ENCODE data around the gene ARHGAP32. TPM values are rescaled to one million over a fixed set of nuclear protein-coding genes. Genes with fewer than 3 reads are reported as not detected.

Gene ARHGAP32
- total RNA-seq, 1 donor from 2014 or later, result 38.4 TPM

DNA sequence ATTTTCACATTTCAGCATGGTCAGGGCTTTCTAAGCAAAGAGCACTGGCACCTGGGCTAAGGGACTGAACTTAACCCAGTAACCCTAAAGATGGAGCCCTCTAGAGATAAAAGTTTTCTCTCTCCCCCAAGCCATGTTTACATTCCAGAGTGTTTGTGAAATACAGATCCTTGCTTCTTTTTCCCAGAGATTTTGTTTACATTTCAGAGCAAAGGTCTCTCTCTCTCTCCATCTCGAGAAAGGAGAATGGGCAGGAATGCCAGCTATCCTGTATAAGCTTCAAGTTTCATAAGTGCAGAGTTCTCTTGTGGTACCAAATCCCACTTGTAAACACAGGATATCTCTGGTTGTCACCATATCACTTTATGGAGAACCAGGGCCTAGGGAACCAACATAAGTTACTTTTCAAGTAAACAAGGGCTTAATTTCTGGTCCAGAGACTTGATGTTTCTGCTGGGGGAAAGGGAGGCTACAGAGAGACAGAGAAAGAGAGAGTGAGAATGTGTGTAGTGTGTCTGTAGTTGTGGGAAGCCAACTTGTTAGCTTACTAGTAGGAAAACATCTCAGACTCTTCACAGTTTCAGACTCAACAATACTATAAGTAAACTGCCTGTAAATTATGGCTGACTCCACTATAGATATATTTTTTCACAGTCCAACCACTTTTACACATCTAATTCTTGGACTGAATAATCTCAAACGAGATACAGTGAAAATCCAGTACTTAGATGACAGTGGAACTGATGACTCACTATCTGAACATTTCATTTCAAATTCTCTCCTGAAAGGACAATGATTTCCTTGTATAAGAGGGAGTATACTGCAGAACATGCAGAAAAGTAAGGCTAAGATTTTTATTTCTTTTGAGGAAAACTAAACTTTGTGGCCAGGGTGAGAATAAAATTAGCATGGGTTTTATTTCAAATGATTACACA, 76.2 kb downstream of the ARHGAP32 start:
- Mint-ChIP-seq H3K4me3 (no peak overlapping the region), H3K9me3 (peaks cover 4% of the 10 kb centered on the region), H3K27me3 (ENCODE audit: low read depth) (no peaks in the 10 kb centered on the region), H3K27ac (ENCODE audit: unreplicated experiment) (peak overlapping the region; percentile 41), H3K36me3 (ENCODE audit: low read depth) (peaks cover 17% of the 10 kb centered on the region), H3K4me1 (peaks cover 28% of the 10 kb centered on the region)
- TF ChIP-seq, protein P1, sequence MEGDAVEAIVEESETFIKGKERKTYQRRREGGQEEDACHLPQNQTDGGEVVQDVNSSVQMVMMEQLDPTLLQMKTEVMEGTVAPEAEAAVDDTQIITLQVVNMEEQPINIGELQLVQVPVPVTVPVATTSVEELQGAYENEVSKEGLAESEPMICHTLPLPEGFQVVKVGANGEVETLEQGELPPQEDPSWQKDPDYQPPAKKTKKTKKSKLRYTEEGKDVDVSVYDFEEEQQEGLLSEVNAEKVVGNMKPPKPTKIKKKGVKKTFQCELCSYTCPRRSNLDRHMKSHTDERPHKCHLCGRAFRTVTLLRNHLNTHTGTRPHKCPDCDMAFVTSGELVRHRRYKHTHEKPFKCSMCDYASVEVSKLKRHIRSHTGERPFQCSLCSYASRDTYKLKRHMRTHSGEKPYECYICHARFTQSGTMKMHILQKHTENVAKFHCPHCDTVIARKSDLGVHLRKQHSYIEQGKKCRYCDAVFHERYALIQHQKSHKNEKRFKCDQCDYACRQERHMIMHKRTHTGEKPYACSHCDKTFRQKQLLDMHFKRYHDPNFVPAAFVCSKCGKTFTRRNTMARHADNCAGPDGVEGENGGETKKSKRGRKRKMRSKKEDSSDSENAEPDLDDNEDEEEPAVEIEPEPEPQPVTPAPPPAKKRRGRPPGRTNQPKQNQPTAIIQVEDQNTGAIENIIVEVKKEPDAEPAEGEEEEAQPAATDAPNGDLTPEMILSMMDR (conservative IDR thresholded peaks at IDR 0.05), result no peak
- DNase-seq (ENCODE audit: low read depth, low spot score), result no peak

DNA sequence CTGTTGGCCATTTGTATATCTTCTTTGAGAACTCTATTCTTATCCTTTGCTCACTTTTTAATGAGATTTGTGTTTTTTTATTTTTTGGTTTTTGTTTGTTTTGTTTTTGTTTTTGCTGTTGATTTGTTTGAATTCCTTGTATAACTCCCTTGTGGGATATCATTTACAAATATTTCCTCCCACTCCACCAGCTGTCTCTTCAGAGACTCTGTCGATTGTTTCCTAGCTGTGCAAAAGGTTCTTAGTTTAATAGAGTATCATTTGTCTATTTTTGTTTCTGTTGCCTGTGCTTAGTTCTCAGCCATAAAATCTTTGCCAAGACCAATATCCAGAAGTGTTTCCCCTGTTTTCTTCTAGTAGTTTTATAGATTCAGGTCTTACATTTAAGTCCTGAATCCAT, 82.4 kb downstream of the ARHGAP32 start:
- TF ChIP-seq, protein P1 (conservative IDR thresholded peaks at IDR 0.05), result no peak
- peaks cover 26% of the 10 kb centered on the region for H3K9me3 Mint-ChIP-seq
- H3K36me3 Mint-ChIP-seq (ENCODE audit: low read depth), result peaks cover 61% of the 10 kb centered on the region
- peaks cover under 1% of the 10 kb centered on the region for H3K4me1 Mint-ChIP-seq
- no peaks in the 10 kb centered on the region for H3K27me3 Mint-ChIP-seq (ENCODE audit: low read depth)
- no peak for DNase-seq (ENCODE audit: low read depth, low spot score)
- H3K27ac Mint-ChIP-seq (ENCODE audit: unreplicated experiment), result no peak overlapping the region
- H3K4me3 Mint-ChIP-seq, result no peak overlapping the region

DNA sequence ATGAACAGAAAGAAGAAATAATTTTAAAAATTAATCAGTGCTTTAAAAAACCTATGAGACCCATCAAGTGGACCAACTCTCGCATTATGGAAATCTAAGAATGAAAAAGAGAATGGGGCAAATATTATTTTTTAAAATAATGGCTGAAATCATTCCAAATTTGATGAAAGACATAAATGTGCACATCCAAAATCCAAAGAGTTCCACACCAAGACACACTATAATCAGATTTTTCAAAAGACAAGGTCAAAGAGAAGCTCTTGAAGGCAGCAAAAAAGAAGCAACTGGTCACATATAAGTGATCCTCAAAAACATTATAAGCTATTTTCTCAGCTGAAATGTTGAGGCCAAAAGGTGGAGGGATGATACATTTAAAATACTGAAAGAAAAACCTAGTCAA, 85.3 kb downstream of the ARHGAP32 start:
- DNase-seq (ENCODE audit: low read depth, low spot score), result no peak
- H3K4me1 Mint-ChIP-seq, result peaks cover 6% of the 10 kb centered on the region
- H3K36me3 Mint-ChIP-seq (ENCODE audit: low read depth), result peaks cover 68% of the 10 kb centered on the region
- peaks cover 28% of the 10 kb centered on the region for H3K9me3 Mint-ChIP-seq
- TF ChIP-seq, protein P1 (conservative IDR thresholded peaks at IDR 0.05), result no peak
- no peaks in the 10 kb centered on the region for H3K27me3 Mint-ChIP-seq (ENCODE audit: low read depth)
- H3K4me3 Mint-ChIP-seq, result no peak overlapping the region
- no peak overlapping the region for H3K27ac Mint-ChIP-seq (ENCODE audit: unreplicated experiment)

DNA sequence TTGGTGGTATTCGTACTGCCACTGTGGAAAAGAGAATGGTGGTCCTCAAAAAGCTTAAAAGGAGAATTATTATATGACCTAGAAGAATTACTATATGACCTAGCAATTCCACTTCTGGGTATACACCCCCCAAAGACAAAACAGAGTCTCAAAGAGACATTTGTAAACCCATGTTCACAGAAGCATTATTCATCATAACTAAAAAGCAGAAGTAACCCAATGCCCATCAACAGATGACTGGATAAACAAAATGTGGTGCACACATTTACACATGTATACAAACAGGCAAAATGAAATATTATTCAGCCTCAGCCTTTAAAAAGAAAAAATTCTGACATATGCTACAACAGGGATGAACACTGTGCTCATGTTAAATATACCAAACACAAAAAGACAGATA, 89.4 kb downstream of the ARHGAP32 start:
- Mint-ChIP-seq H3K27me3 (ENCODE audit: low read depth) (no peaks in the 10 kb centered on the region), H3K4me1 (peaks cover 6% of the 10 kb centered on the region), H3K36me3 (ENCODE audit: low read depth) (peaks cover 66% of the 10 kb centered on the region), H3K27ac (ENCODE audit: unreplicated experiment) (no peak overlapping the region), H3K4me3 (no peak overlapping the region), H3K9me3 (peaks cover 24% of the 10 kb centered on the region)
- TF ChIP-seq, protein P1 (conservative IDR thresholded peaks at IDR 0.05), result no peak
- no peak for DNase-seq (ENCODE audit: low read depth, low spot score)

DNA sequence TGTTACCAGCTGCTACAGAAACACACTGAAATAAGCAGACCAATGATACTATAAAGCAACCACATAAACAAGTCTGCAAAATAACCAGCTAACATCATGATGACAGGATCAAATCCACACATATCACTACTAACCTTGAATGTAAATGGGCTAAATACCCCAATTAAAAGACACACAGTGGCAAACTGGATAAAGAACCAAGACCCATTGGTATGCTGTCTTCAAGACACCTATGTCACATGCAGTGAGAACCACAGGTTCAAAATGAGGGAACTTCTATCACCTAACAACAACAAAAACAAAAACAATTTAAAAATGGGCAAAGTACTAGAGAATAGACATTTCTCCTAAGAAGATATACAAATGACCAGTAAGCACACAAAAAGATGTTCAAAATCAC, 89.9 kb downstream of the ARHGAP32 start:
- H3K4me1 Mint-ChIP-seq, result peaks cover 6% of the 10 kb centered on the region
- DNase-seq (ENCODE audit: low read depth, low spot score), result no peak
- no peak overlapping the region for H3K27ac Mint-ChIP-seq (ENCODE audit: unreplicated experiment)
- no peaks in the 10 kb centered on the region for H3K27me3 Mint-ChIP-seq (ENCODE audit: low read depth)
- TF ChIP-seq, protein P1 (conservative IDR thresholded peaks at IDR 0.05), result no peak
- H3K36me3 Mint-ChIP-seq (ENCODE audit: low read depth), result peaks cover 68% of the 10 kb centered on the region
- no peak overlapping the region for H3K4me3 Mint-ChIP-seq
- peaks cover 29% of the 10 kb centered on the region for H3K9me3 Mint-ChIP-seq

Measured in neural crest cell (in vitro differentiated cells).